Neural cell (in vitro differentiated cells): ENCODE measurements around the gene MYO18B.

ENCODE experiments used
- POLR2AphosphoS5 ChIP-seq: IDR thresholded peaks from 2 replicates; pipeline ENCODE4 v1.6.1; 2012
- TAF1 ChIP-seq: IDR thresholded peaks from 2 replicates; pipeline ENCODE4 v1.6.1; 2012; ENCODE audit warnings: low read depth
- TF ChIP-seq, protein P1 (sequence below): fragments of 450-650 bp; IDR thresholded peaks from 2 replicates; pipeline ENCODE4 v1.5.1; 2014; ENCODE audit warnings: antibody characterized with exemption, mild to moderate bottlenecking, moderate library complexity; ENCODE audit not compliant: poor library complexity, severe bottlenecking

DNA sequence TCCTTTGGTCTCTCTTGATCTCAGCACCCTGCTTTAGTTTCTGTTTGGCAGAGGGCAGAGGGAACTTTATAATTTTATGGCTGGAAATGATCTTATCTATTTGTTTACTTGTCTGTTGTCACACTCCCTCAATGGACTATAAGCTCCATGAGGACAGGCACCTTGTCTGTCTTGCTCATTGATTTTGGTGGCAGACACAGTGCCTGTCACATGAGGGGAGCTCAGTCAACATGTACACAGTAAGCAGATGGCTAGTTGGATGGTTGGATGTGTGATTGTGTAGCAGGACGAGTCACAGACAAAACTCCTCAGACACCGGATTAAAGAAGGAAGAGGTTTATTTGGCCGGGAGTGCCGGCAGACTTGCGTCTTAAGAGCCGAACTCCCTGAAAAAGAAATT is 80.4 kb downstream of the MYO18B start:
- TF ChIP-seq TAF1, result no peak
- TF ChIP-seq, protein P1, sequence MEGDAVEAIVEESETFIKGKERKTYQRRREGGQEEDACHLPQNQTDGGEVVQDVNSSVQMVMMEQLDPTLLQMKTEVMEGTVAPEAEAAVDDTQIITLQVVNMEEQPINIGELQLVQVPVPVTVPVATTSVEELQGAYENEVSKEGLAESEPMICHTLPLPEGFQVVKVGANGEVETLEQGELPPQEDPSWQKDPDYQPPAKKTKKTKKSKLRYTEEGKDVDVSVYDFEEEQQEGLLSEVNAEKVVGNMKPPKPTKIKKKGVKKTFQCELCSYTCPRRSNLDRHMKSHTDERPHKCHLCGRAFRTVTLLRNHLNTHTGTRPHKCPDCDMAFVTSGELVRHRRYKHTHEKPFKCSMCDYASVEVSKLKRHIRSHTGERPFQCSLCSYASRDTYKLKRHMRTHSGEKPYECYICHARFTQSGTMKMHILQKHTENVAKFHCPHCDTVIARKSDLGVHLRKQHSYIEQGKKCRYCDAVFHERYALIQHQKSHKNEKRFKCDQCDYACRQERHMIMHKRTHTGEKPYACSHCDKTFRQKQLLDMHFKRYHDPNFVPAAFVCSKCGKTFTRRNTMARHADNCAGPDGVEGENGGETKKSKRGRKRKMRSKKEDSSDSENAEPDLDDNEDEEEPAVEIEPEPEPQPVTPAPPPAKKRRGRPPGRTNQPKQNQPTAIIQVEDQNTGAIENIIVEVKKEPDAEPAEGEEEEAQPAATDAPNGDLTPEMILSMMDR, result no peak
- TF ChIP-seq POLR2AphosphoS5, result no peak
